Non-pigmented ciliary epithelial cell (primary cell): ENCODE measurements around the gene CUL4B.
A peak's percentile ranks its signal among the peaks of the same experiment; 100 is the strongest.
"Not testable (repeated sequence)": the region's sequence is repeated elsewhere in the genome, so short reads cannot be mapped to it uniquely, and the experiment has no call there.

Experiments
- DNase-seq: peaks from one replicate; pipeline ENCODE4 v3.0.0-alpha.2; 2010; ENCODE audit warnings: low read depth

CUL4B gene

DNA sequence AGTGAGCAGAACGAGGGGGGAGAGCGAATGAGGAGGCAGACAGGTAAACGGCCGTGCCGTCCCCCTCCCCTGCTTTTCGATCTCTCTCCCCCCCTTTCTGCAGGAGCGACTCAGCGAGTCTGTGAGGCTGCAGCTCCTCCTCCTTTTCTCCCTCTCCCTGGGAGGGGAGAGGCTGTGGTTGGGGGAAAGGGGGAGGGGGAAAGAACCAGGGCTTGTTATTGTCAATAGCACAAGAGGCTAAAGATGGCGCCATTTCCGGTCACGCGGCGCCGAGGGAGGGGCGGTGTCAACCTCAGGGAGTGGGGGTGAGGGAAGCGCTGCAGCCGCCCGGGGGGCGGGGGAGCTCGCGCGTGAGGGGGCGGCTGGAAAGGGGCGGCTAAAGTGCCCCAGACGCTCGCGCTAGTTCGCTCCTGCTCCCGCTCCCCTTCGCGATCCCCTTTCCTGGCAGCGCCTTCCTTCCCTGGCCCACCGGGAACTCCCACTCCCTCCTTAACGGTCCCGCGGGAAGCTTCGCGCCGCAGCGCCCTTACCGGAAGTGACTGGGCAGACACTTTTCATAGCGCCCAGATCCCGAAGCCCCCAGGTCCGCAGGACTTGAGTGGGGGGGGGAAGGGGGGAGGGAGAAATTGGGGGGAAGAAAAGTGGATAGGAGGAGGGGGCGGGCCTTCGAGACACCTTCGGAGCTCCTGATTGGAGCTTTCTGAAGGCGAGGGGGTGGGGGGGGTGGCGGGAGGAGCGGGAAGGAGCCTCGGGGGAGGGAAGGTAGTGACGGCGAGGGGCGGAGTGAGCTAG lies at the start of gene CUL4B:
CUL4B (minus strand) TSS at position 121 of the 792 bp plus-strand sequence. CDS start 324 bp downstream, outside the sequence.
- DNase-seq = peak; percentile 77

DNA sequence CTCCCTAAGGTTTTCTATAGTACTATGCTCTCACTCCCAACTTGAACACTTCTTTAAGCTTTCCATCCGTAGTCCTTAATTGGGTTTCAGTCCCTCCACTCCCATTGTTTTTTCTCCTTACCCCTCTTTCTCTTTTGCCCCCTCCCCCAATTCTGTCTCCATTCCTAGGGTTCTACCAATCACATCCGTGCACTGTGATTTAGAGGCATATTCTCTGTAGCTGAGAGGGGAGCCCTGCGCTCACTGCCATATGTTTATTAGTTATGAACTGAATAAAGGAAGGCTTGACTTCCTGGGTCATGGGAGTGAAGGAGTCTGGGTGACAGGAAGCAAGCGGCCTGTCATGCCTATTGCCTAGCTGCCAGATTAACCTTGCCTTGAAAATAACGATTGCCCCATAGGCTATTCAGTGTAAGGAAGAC lies 43.6 kb upstream of the CUL4B start:
- DNase-seq = peak; percentile 11

DNA sequence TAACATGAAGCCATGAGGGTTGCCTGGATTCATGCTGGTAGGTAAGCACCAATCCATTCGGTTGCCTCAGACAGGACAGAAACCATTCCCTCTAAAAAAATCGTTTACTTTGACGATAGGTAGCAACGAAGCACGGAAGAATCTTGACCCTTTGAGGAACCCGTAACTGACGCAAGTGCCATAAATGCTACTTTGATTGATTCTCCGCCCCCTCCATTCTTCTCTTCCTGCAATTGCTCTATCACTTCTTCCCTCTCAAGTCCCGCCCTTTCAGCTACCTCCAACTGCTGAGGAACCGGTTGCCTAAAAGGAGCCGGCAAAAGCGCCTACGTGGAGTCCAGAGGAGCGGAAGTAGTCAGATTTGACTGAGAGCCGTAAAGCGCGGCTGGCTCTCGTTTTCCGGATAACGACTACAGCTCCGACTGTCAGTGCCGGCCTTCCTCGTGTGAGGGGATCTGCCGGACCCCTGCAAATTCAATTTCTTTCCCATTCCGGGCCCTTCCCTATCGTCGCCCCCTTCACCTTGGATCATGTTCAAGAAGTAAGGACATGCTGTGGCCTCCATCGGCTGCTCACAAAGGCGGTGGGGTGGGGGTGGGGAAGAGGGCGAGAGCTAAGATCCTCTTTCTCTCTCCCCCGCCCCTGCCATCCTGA lies 43.1 kb upstream of the CUL4B start, which contains the start of gene MCTS1:
MCTS1 (plus strand) TSS at position 395 of the 654 bp plus-strand sequence; CDS start at position 531, 136 bp downstream.
- peak; percentile 90 for DNase-seq

DNA sequence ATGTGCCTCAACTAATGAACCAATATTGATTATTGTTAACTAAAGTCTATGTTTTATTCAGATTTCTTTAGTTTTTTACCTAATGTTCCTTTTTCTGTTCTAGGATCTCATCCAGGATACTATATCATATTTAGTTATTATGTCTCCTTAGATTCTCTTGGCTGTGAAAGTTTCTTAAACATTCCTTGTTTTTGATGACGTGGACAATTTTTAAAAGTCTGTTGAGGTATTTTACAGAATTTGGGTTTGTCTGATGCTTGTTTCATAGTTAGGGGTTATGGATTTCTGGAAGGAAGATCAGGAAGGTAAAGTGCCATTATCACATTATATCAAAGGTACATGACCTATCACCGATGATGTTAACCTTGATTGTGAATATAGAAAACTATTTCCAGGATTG lies 24.9 kb upstream of the CUL4B start:
- DNase-seq = no peak

DNA sequence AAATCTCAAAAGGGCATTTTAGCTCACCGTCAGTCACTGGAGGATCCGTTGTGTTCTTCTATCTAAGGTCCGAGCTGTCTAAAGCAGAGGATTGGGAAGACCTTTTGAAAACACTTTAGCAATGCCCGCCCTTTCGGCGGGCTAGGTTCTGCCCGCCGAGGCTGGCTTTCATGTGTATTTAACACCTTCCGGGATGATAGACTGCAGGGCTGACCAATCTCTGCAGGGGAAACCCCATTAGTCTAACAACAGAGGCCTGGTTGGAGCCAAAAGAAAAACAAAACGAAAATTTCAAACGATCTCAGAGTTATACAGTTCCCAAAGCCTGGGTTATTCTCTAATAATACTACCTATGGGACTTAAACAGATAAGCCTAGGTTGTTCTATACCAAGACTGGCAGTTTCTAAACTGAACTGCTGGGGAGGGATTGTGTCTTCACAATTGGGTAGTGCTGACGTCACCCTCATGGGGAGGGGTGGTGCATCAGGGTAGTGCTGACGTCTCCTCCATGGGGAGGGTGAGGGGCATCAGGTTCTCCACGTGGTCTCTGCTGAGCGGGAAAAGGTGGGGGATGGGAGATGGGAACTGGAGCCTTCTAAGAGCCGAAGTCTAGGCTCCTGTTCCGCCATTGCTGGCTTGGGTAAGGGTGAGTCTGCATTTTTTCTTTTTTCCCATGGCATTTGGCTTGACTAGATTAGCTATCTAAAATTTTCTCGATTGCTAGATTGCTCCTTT lies 14.8 kb upstream of the CUL4B start:
- no peak for DNase-seq

DNA sequence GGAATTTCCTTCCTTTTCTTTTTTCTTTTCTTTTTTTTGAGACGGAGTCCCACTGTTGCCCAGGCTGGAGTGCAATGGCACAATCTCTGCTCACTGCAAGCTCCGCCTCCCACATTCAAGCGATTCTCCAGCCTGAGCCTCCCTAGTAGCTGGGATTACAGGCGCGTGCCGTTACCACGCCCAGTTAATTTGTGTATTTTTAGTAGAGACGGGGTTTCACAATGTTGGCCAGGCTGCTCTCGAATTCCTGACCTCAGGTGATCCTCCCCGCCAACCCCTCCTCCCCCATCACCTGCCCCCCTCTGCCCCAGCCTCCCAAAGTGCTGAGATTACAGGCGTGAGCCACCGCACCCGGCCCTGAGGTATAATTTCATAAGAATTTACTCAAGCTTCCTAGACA lies 13.0 kb upstream of the CUL4B start:
- DNase-seq = not testable (repeated sequence)

DNA sequence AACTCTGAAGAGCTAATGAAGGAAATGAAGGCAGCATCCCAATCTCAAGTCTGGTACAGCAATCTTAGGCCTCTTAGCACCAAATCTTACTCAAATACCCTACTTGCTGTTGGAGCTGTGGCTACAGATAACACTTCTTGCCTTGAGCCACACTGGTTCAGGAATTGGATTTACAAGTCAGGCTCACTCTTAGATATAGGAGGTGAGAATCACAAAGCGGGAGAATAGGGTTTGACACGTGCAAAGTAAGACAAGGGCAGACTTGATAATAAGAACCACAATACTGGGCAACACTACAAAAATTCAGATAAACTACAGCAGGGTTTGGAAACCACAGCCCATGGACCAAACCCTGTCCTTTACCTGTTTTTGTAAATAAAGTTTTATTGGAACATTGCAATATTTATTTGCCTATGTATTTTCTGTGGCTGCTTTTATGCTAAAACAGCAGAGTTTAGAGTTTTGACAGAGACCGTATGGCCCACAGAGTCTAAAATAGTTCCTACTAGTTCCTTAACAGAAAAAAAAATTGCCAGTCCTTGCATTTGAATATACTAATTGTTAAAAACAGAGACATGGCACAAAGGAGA lies 9.3 kb upstream of the CUL4B start:
- DNase-seq = no peak

DNA sequence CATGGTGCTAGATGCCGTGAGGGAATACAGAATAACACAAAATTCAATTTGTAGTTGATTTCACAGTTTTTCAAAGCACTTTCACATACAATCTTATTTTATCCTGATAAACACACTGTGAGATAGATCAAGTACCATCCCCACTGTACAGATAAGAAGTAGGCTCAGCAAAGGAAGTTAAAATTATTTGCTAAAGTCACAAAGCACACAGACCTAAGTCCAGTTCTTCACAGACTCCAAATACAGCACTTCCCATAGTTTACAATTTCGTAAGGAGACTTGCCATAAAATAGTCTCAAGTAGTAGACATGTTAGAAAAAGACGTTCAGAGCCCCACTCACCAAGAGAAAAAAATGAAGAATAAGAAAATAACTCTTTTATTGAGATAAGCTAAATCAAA lies 7.8 kb upstream of the CUL4B start:
- no peak for DNase-seq

DNA sequence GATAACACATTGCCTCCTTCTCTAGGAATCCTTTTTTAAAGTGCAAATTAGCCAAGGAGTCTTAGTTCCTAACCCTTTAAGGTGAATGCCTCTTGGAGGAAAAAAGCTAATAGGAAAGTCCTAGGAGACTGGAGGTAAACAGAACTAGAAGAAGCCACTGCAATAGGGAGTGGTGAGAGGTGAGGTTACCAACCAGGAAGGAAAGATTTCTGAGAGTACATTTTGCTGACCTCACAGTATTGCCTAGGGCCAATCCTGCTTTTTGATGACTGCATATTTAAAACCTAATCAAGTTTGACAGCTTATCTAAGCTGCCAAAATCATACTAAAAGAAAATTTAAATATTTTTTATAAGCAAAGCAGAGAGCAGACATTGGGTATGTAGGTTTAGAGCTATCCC lies 7.3 kb upstream of the CUL4B start:
- no peak for DNase-seq

DNA sequence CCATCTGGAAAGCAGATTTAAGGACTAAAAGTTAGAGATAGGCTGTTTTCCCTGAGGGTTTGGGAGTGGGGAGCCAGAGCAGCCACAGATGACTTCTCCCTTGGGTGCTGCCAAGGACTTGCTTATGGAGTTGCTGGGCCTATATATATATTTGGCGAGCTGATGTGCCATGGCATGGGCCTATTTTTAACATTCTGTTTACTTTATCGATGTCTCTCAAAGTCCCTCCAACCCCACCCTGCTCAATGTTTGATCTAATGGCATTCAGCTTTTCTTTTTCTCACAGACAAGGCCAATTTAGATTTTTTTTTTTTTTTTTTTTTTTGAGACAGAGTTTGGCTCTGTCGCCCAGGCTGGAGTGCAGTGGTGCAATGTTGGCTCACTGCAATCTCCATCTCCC lies 6.1 kb upstream of the CUL4B start:
- DNase-seq = no peak

DNA sequence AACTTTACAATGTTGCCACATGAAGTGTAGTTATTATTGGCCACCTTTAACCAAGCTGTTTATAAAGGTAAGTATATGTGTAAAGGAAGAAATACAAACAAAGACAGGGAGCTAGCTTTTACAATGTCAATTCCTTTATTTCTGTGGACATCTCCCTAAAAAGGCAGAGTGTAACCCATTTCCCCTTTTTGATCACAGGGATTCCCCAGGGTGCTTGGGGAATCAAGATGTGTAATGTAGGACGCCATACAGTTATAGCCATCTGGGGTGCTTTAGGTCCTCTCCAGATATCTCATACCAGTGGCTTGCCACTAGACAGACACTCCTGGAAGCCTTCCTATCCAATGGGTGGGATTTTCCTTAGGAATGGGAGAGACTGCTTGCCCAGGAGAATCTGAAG lies 4.2 kb upstream of the CUL4B start:
- DNase-seq = no peak

DNA sequence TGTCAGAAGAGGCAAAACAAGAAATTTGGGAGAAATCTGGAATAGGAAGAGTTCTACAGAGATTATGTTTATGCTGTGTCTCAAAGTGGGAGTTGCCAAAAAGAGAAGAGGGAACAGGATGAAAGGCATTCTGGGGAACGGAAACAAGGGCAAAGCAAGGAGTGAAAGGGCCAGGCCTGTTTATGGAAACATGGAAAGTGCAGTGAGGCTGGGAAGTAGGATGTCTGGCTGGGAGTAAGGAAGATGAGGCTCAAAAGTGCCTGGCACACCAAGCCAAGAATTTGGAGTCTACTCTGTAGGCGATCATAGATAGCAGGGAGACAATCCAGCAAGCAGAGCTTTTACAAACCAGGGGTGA lies 1.8 kb upstream of the CUL4B start:
- no peak for DNase-seq

DNA sequence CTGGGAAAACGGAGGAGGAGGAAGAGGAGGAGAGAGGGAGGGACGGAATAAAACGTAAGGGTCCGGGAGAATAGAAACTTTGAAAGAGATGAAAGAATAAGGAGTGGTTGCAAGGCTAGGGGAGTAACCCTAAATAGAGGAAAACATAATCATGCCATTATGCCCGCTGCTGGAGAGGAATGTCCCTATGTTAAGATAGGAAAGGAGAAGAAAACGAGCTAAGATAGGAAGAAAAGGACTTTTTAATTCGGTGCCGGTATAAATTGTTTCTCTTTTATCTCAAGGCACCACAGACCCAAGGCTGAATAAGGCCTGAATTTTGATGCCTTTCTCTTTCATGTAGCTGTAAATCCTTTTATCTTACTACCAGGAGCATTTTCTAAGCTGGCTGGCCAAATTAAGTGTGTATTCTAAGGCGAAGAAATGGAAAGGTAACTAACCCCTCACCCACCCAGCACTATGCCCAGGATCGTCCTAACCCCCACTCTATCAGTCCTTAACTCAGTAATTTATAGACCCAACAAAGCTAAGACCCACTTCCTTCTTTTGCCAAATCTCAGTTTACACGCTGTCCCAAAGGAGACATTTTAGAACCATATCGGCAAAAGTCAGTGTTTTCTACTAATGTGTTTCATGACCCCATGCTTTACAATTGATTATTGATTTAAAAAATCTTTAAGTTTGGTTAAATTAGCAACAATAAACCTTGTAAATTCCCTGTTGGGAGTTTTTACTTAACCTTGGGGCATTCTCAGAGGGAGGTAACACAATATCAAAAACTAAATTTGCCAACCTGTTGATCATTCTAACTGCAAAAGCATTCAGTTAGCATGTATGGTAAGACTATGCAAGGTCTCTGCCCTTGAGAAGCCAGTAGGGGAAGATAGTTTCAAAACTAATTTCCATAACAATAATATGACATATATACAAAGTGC lies 1.1 kb upstream of the CUL4B start:
- DNase-seq = no peak

DNA sequence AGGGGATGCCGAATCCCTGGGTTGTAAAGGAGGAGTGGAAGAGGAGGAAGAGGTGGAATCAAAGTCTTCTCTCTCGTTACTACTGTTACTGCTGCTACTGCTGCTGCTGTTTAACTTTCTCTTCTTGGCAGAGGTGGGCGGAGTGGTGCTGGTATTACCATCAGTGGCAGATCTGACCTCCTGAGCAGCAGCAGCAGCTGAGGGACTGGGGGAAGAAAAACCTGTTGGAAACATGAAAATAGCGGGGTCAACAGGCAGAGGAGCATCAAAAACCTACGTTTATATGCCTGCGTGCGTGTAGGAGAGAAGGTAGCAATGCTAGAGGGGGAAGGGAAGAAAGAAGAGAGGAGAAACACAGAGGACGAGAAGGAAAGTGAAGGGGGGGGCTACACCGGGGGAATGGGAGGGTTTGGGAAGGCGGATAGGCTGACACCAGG lies 339 bp downstream of the CUL4B start:
- DNase-seq = peak; percentile 3

DNA sequence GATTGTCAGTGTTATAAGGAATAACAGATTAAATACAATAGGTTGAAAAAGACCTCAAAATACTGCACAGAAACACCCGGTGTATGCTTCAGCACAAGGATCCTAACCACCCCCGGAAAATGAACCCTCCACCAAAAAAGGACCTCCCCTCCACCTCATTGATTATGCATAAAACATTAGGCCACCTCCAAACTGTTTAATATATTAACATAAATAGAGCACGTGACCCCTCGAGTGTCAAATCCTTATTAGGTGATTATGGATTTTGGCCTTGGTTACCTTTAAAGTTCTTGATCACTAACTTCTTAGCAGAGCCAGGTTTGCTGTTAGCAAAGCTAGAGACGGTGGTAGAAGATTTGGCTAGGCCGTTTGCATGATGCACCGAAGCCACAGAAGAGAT lies 958 bp downstream of the CUL4B start:
- no peak for DNase-seq

DNA sequence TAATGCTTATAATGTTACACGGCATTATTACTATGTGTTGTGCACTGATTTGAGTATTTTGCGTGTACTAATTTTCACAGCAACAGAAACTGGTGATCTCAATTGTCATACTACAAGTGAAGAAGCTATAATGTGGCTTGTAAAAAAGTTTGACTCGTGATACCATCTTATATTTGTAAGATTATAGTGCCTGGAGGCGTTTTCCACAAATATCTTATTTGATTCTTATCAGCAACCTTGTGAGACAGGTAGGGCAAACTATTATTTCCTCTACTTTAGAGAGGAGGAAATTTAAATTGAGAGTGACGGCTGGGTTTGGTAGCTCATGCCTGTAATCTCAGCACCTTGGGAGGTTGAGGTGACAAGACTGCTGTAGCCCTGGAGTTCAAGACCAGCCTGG lies 4.5 kb downstream of the CUL4B start:
- no peak for DNase-seq

DNA sequence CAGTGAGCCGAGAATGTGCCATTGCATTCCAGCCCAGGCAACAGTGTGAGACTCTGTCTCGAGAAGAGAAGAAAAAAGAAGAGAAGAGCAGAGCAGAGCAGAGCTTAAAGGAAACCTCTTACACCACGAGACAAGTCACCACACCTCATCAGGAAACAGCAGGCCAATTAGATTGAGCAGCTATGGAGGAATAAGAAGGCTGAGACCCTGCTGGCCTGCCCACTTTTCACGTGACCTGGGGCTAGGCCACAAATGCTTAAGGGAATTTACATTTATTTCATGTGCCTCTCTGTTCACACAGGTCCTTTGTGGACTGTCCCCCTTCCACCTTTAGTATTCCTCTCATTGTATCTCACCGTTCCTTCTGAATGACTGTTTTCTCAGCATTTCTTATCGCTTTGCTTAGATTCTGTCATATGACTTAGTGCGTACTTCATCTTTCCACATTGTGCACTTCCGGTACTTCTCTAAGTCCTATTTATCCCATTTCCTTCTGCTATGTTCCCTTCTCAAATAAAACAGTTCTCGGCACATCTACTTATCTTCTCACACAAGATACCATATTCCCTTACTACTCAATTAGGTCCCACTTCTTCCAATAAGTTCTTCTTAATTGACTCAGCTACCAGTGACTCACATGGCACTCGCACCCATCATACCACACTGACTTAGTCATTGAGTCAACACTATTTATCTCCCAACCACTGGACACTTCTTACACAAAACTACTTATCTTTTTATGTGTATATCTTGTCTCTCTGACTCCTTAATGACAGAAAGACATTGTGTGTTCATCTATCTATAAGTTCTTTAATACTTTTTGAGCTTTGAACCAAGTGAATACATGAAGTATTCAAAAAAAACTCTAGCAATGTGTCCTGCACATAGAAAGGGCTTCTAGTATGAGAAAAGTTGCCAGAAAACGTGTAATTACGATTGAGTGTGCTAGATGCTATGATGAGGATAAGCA lies 11.0 kb downstream of the CUL4B start:
- DNase-seq = peak; percentile 78

DNA sequence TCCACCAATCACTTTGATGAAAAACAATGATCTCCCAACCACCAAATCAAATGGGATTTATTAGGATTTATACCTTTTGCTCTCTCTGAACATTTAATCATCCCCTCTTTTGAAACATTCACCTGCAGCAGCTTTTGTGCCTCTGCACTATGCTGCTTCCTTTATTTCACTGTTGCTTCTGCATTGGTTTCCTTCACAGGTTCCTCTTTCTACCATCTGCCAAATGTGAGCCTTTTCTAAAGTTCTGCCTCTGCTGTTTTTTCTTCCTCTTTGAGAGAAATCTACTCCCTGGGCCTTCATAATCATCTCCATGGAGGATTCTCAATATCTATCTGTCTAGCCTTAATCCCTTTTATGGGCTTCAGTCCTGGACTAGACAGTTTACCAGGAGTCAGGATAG lies 24.7 kb downstream of the CUL4B start:
- DNase-seq = no peak

DNA sequence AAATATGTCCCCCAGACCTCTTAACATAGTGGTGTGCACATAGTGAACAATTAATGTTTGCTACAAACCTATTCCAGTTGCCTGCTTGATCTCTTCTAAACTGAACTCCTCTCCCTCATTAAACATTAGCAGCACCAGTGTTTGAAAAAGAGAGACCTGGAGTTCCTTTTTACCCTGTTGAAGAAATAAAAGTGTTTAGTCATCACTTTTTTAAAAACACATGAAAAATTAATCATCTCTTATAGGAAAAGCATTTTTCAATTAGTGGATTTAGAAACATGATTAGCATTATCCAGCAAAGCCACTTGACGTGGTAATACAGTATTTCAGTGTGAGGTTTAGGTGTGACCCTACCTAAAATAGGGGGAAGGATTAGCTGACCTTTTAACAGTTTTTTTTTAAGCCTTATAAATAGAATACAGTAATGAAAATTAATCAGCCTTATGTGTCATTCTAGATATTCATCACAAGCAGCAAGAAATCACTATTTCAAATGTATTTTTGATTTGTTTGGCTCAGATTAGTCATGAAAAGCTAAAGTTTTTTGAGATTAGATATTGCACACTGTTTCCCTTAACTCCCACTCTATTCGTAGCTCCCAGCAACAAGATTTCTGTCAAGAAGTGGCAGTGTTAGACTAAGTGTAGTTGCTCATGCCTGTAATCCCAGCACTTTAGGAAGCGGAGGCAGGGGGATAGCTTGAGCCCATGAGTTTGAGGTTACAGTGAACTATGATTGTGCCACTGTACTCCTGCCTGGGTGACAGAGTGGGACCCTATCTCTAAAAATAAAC lies 26.2 kb downstream of the CUL4B start:
- DNase-seq = no peak
